B cell (primary cell): Measurements from ENCODE around the gene TMEM81. TPM values are rescaled to one million over a fixed set of nuclear protein-coding genes. Genes with fewer than 3 reads are reported as not detected.
A peak's percentile ranks its signal among the peaks of the same experiment; 100 is the strongest.

Experiments
- ATAC-seq: fragments of 200-7000 bp; cut with Tn5 transposase; one replicate; pipeline ENCODE4 v1.10.0; 2021; ENCODE audit warnings: low read depth, mild to moderate bottlenecking, moderate number of reproducible peaks, moderate library complexity
- CTCF ChIA-PET: fragments of 350-600 bp; sonication (Branson Sonifier 250); formaldehyde crosslinking; loops from one replicate; lab custom pipeline; 2021; ENCODE audit warnings: antibody characterized with exemption, inconsistent platforms; lab: Charles Lee
- POLR2A ChIA-PET: fragments of 350-600 bp; sonication (Branson Sonifier 250); formaldehyde crosslinking; loops from one replicate; lab custom pipeline; 2021; ENCODE audit warnings: antibody characterized with exemption; lab: Charles Lee
- DNase-seq: peaks from one replicate; pipeline ENCODE4 v3.0.0; 2013
- H2AFZ ChIP-seq: 2 replicates; pipeline ENCODE4 v1.6.1; 2012; ENCODE audit warnings: mild to moderate bottlenecking, low read depth, low read length; ENCODE audit not compliant: insufficient read depth, poor library complexity, severe bottlenecking
- H3K27ac ChIP-seq, 2 donors: 1 replicate in 1 of 2; 2 replicates in 1 of 2; pipeline ENCODE4 v1.5.1; 2012 to 2013; ENCODE audit warnings: low read length in 2 of 2, mild to moderate bottlenecking in 2 of 2, moderate library complexity in 1 of 2
- H3K27me3 ChIP-seq, 4 experiments: fragments of 200-600 bp in 1 of 4; sonication (generic) in 1 of 4; replicated peaks in 1 of 4; 1 replicate in 2 of 4; 2 replicates in 2 of 4; pipeline versions ENCODE4 v1.6.1 to v1.7.0; 2013 to 2016; ENCODE audit warnings: low read length in 3 of 4, mild to moderate bottlenecking in 2 of 4, mixed read lengths in 1 of 4, moderate library complexity in 1 of 4; ENCODE audit not compliant: insufficient read depth in 4 of 4, control insufficient read depth in 3 of 4; ENCODE audit errors: control extremely low read depth in 1 of 4
- H3K36me3 ChIP-seq, 2 experiments: replicated peaks in 1 of 2; 1 replicate in 1 of 2; 2 replicates in 1 of 2; pipeline versions ENCODE4 v1.6.1 to v1.7.1; 2013; ENCODE audit warnings: low read length in 1 of 2; ENCODE audit not compliant: insufficient read depth in 2 of 2, control insufficient read depth in 1 of 2; ENCODE audit errors: control extremely low read depth in 1 of 2, extremely low read depth in 1 of 2
- H3K4me1 ChIP-seq, 2 donors: fragments of 200-600 bp in 1 of 2; sonication (generic) in 1 of 2; 1 replicate in 1 of 2; 2 replicates in 1 of 2; pipeline versions ENCODE4 v1.5.1 to v1.6.1; 2013 to 2017; ENCODE audit warnings: low read length in 2 of 2; ENCODE audit not compliant: control insufficient read depth in 2 of 2, insufficient read depth in 2 of 2
- H3K4me2 ChIP-seq: replicated peaks from 2 replicates; pipeline ENCODE3; 2012; ENCODE audit warnings: mild to moderate bottlenecking, low read depth, low read length; ENCODE audit not compliant: poor library complexity, severe bottlenecking
- H3K4me3 ChIP-seq, 5 experiments: fragments of 200-600 bp in 1 of 5; sonication (generic) in 1 of 5; 1 replicate in 3 of 5; 2 replicates in 2 of 5; pipeline versions ENCODE4 v1.5.1 to v1.7.0; 2011 to 2016; ENCODE audit warnings: low read length in 4 of 5, mild to moderate bottlenecking in 4 of 5, low read depth in 2 of 5, control low read depth in 1 of 5, moderate library complexity in 1 of 5; ENCODE audit not compliant: insufficient read depth in 1 of 5; ENCODE audit errors: control extremely low read depth in 1 of 5, extremely low read depth in 1 of 5
- H3K79me2 ChIP-seq: fragments of 200-600 bp; sonication (generic); one replicate; pipeline ENCODE4 v1.6.0; 2016; ENCODE audit warnings: low read length; ENCODE audit not compliant: control insufficient read depth, insufficient read depth
- H3K9ac ChIP-seq: fragments of 200-600 bp; sonication (generic); 2 replicates; pipeline ENCODE4 v1.6.1; 2017; ENCODE audit warnings: mild to moderate bottlenecking, low read length, moderate library complexity
- H3K9me3 ChIP-seq, 3 donors: one replicate each; pipeline versions ENCODE4 v1.6.1 to v1.7.1; 2013; ENCODE audit warnings: low read length in 2 of 3; ENCODE audit not compliant: control insufficient read depth in 2 of 3, insufficient read depth in 1 of 3; ENCODE audit errors: control extremely low read depth in 1 of 3
- H4K20me1 ChIP-seq: 2 replicates; pipeline ENCODE4 v1.6.0; 2012; ENCODE audit warnings: mild to moderate bottlenecking, low read length; ENCODE audit not compliant: insufficient read depth, control insufficient read depth, poor library complexity, severe bottlenecking
- H3K27ac Mint-ChIP-seq: one replicate; pipeline ENCODE4 v1.8.0; 2021; ENCODE audit warnings: mixed read lengths
- H3K27me3 Mint-ChIP-seq: one replicate; pipeline ENCODE4 v1.8.0; 2021; ENCODE audit warnings: mixed read lengths
- H3K4me1 Mint-ChIP-seq: one replicate; pipeline ENCODE4 v1.8.0; 2021; ENCODE audit warnings: mixed read lengths
- H3K4me3 Mint-ChIP-seq: one replicate; pipeline ENCODE4 v1.8.0; 2021; ENCODE audit warnings: mixed read lengths
- H3K9me3 Mint-ChIP-seq: one replicate; pipeline ENCODE4 v1.8.0; 2022; ENCODE audit warnings: mixed read lengths; ENCODE audit not compliant: insufficient read depth
- CTCF ChIP-seq: fragments of 200-600 bp; IDR thresholded peaks from one replicate; pipeline ENCODE4 v1.8.0; 2022; ENCODE audit warnings: antibody characterized with exemption, mild to moderate bottlenecking
- EZH2 ChIP-seq: IDR thresholded peaks from 2 replicates; pipeline ENCODE4 v1.6.1; 2012; ENCODE audit warnings: borderline replicate concordance, low read depth, mild to moderate bottlenecking, moderate library complexity, low read length; ENCODE audit not compliant: insufficient read depth, poor library complexity, severe bottlenecking
- WGBS: methylation state at CpG from one replicate; pipeline ENCODE4 v1.1.5; 2013; ENCODE audit warnings: missing lambda C conversion rate; ENCODE audit not compliant: insufficient coverage; 5-methylcytosine and 5-hydroxymethylcytosine counted together
- intact Hi-C: fragments of 100-400 bp; cut with micrococcal nuclease; formaldehyde crosslinking; loops from one replicate; pipeline ENCODE4 v1.10.0; 2022
- polyA plus RNA-seq: library from polyadenylated mRNA; depleted of rRNA; stranded (reverse); fragments of >200 nt; gene quantifications from 2 replicates; pipeline ENCODE4 v1.2.3, GENCODE V29; 2012
- total RNA-seq, 2 donors: library from RNA; stranded (reverse); fragments of 120-200 nt in 1 of 2; gene quantifications; 1 replicate in 1 of 2; 2 replicates in 1 of 2; pipeline versions ENCODE4 v1.2.3 to v1.2.4, GENCODE V29; 2013 to 2022

TMEM81 gene
- total and polyA plus RNA-seq, 2 donors (not counting 1 experiment from before 2014, with no cell fraction given): 3.0 to 6.2 TPM

- peaks cover 44% of the 10 kb centered on the region for H3K79me2 ChIP-seq
- Mint-ChIP-seq H3K27ac (peak within 1 kb of the TSS; percentile 100), H3K27me3 (no peaks in the 10 kb centered on the region), H3K4me1 (peaks cover 48% of the 10 kb centered on the region), H3K4me3 (peak within 1 kb of the TSS; percentile 98), H3K9me3 (no peaks in the 10 kb centered on the region)
- TF ChIP-seq EZH2 (no peak), CTCF (peak; percentile 73)
- H3K9me3 ChIP-seq: no peaks in the 10 kb centered on the region
- peaks cover 10% of the 10 kb centered on the region for H4K20me1 ChIP-seq
- peaks cover 31 to 40% of the 10 kb centered on the region in 2 donors for H3K4me1 ChIP-seq
- DNase-seq (peak; percentile 99), ATAC-seq (peak; percentile 93)
- peak within 1 kb of the TSS; percentile 89 for H3K9ac ChIP-seq
- POLR2A ChIA-PET: interaction anchor here (0.6 to 3.2 kb wide), 3 partner anchors 19 to 511 kb away, joined by 3 to 12 read pairs (median 3); no protein-coding TSS in a partner anchor
- H2AFZ ChIP-seq: peak within 1 kb of the TSS; percentile 82
- CTCF ChIA-PET: interaction anchor here (0.8 to 7.9 kb wide), 11 partner anchors 10 to 1490 kb away, joined by 3 to 86 read pairs (median 4); partner anchors contain the start of genes DSTYK and EIF2D
- under 1% methylated on average over 37 of the region's 46 CpGs for WGBS
- H3K4me3 ChIP-seq: peak within 1 kb of the TSS; percentile 74 to 99 (median 87)
- H3K27me3 ChIP-seq: no peaks in the 10 kb centered on the region
- intact Hi-C loops: loop anchor here (1.0 to 10.0 kb wide), 8 partner anchors 19 to 1257 kb away; partner anchors contain the start of genes DSTYK, RAB29, SNRPE and TMCC2
- peak within 1 kb of the TSS; percentile 85 for H3K4me2 ChIP-seq
- peaks cover 3 to 6% of the 10 kb centered on the region in 2 experiments for H3K36me3 ChIP-seq
- H3K27ac ChIP-seq: peak within 1 kb of the TSS; percentile 95 to 96
Measured at GRCh38 chr1:205121660-205122488, 37.6 kb upstream of the TMEM81 start, which contains the start of gene RBBP5. Gene RBBP5, minus strand, starts transcription at chr1:205121978. Its CDS starts 105 bp downstream, at chr1:205121873.
